HG03025 (cell line): ENCODE data around the gene NHLRC4.

Experiments
- ATAC-seq: cut with Tn5 transposase; IDR thresholded peaks from one replicate; pipeline ENCODE4 v1.9.1; 2021; ENCODE audit warnings: mild to moderate bottlenecking, moderate library complexity; ENCODE audit not compliant: unreplicated experiment, low FRiP score

The NHLRC4 gene

GRCh38 chr16:552171-552570, 14.6 kb upstream of the NHLRC4 start:
- no peak for ATAC-seq

- no peak for ATAC-seq
Observed at GRCh38 chr16:553601-554296, 13.1 kb upstream of the NHLRC4 start.

GRCh38 chr16:554297-554621, 12.5 kb upstream of the NHLRC4 start:
- ATAC-seq: no peak

- ATAC-seq: no peak
Observed at GRCh38 chr16:554640-555365, 12.0 kb upstream of the NHLRC4 start.

- no peak for ATAC-seq
Observed at GRCh38 chr16:555528-556473, 11.0 kb upstream of the NHLRC4 start.

- no peak for ATAC-seq
Observed at GRCh38 chr16:556474-557173, 10.2 kb upstream of the NHLRC4 start.

GRCh38 chr16:557463-558297, 9.1 kb upstream of the NHLRC4 start:
- no peak for ATAC-seq

GRCh38 chr16:558298-559020, 8.3 kb upstream of the NHLRC4 start:
- ATAC-seq: no peak

- no peak for ATAC-seq
Observed at GRCh38 chr16:559021-559380, 7.8 kb upstream of the NHLRC4 start.

- no peak for ATAC-seq
Observed at GRCh38 chr16:559411-560203, 7.2 kb upstream of the NHLRC4 start.

GRCh38 chr16:560204-560700, 6.6 kb upstream of the NHLRC4 start, which contains the start of gene PRR35:
PRR35 (plus strand) TSS chr16:560394; CDS start chr16:563295, 2,901 bp downstream.
- no peak for ATAC-seq

GRCh38 chr16:560701-561412, 5.9 kb upstream of the NHLRC4 start:
- ATAC-seq: no peak

- no peak for ATAC-seq
Observed at GRCh38 chr16:561413-561794, 5.4 kb upstream of the NHLRC4 start.

- ATAC-seq: no peak
Observed at GRCh38 chr16:561957-562938, 4.6 kb upstream of the NHLRC4 start.

- no peak for ATAC-seq
Observed at GRCh38 chr16:563072-563644, 3.6 kb upstream of the NHLRC4 start.
